Islet precursor cell (in vitro differentiated cells): ENCODE data around the gene NEDD4.
"Not testable (repeated sequence)": the region's sequence is repeated elsewhere in the genome, so short reads cannot be mapped to it uniquely, and the experiment has no call there.

Source experiments
- DNase-seq: peaks from one replicate; pipeline ENCODE4 v3.0.0-alpha.2; 2018

The NEDD4 gene

DNA sequence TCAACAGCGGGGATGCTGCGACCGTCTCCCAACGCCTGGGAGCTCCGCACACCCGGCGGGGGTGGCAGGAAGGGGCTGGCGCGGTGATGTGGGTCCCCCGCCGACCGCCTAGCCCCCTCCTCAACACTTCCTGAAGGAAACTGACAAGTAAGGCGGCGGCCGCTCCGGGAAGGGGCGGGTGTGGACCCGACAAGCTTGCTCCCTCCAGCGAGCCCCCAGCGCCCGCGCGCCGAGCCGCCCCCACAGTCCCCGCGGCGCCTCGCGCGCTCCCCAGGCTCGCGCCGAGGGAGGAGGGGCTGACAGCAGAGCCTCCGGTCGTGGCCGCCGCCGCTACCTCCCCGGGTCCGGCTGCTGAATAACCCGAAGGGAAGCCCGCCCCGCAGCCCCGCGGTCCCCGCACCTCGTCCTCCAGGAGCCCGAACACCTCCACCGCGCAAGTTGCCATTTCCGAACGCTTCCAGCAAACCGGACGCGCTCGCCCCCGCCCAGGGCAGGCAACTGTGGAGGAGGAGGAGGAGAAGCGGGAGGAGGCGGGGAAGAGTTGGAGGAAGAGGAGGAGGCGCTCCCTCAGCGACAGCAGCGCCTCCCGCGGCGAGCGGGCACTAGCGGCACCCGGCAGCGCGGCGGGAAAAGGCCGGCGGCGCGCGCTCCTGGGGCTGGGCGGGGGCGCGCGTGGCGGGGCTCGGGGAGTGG lies at the start of gene NEDD4:
Gene NEDD4 (minus strand): TSS at position 502 of the 693 bp plus-strand sequence. CDS start 57 bp downstream, at position 445.
- peak; percentile 95 for DNase-seq

DNA sequence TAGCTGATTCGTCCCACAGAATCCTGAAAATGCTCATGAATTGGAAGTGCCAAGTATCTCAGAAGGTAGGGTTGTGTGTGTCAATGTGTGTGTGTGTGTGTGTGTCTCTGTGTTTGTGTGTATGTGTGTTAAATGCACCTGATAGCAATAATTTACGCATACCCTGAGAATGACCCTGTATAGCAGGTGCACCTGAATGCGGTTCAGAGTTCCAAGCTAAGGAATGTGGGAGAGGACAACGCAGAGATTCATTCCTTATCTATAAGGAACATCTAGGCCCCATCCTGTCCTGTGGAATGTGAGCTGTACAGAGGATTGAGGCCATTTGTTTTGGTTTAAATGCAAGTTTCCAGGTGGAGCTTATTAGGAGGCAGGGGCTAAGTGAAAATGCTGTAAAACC lies 49.1 kb upstream of the NEDD4 start:
- DNase-seq: peak; percentile 86

DNA sequence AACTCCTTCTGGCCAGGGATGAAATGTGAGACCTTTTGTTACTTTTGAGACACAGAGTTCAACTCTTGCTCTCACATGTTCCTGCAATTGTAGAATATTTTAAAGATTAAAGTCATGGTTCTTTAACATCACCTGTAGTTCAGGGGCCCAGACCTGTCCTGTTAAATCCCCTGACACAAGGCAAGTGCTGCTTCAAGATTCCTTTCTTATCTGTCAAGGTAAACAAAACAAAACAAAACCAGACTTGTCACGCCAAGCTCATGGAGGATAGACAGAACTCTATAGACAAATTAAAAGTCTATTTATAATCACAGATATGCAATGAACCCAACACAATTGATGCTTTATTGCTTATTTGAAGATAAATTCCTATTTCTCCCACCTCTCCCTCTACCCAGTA lies 48.6 kb upstream of the NEDD4 start:
- no peak for DNase-seq

DNA sequence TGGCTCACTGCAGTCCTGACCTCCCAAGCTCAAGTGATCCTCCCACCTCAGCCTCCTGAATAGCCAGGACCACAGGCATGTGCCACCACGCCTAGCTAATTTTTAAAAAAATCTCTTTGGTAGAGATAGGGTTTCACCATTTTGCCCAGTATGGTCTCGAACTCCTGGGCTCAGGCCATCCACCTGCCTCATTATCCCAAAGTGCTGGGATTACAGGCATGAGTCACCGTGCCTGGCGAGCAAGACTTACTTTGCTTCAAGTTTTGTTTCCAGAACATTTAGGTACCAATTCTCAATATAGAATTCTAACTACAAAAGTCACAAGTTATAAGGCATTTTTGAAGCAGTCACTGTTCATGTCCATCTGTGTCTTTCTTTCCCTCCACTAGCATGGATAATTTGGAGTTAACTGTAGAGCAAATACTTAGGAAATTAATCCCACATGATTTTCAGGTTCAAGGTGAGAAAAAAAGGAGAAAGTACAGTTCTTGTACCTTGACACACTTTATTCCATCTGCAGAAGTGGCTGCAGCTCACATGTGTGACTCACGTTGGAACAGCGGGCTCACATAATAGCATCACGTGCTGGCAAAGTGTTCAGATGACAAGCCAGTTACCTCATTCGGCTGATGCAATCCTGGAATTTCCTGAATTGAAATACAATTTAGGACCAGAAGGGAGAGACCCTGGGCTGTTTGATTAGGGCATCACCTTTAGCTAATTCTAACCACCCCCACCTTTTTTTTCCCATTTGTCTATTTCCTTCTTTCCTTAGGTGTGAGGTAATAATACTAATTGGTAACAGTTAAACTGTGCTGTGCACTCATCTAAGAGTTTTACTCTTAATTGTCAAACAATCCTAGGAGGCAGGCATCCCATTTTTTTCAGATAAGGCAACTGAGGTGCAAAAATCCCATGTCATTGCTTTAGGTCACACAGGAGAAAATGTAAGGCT lies 46.9 kb upstream of the NEDD4 start:
- DNase-seq: peak; percentile 95

DNA sequence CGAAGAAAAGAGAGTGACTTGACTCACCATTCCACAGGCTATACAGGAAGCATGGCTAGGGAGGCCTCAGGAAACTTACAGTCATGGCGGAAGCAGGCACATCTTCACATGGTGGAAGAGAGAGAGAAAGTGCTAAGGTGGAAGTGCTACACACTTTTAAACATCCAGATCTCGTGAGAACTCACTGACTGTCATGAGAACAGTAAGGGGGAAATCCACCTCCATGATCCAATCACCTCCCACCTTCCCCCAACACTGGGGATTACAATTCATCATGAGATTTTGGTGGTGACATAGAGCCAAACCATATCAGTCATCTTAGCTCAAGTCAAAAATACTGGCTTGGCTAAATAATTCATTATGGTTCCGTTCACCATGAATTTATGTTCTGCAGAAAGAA lies 45.3 kb upstream of the NEDD4 start:
- no peak for DNase-seq

DNA sequence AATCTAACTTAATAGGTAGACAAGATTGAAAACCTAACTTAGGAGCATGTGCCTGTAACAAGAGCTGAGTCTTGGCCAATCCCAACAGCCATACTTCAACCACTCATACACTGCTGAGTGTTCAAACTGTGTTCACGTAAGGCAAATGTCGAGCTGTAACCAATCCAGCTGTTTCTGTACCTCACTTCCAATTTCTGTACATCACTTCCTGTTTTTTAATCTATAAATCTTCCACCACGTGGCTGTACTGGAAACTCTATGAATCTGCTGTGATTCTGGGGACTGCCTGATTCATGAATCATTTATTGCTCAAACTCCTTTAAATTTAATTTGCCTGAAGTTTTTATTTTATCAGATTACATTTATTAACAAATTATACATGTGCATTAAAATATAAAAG lies 44.6 kb upstream of the NEDD4 start:
- no peak for DNase-seq

DNA sequence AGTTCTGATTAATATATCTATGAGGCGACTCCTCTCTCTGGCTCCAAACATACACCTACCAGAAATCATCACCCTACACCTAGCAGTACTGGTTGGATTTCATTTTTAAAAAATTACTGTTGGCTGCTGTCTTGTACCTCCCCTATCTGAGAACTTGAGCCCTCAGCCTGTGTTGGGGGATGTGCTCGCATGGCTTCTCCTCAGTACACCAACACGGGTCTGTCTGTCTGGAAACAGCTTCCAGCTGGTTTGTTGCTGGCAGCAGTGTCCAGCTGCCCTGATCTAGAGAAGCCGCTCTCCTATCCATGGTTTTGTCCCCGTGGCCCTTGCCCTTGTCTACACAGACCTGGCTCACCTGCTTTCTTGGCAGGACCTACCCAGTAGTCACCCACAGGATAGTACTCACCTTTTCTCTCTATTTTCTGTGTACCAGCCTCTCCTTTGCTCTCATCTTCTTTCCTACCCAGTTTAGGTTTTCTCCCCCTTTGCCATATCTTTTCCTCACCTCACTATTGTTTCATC lies 43.2 kb upstream of the NEDD4 start:
- no peak for DNase-seq

DNA sequence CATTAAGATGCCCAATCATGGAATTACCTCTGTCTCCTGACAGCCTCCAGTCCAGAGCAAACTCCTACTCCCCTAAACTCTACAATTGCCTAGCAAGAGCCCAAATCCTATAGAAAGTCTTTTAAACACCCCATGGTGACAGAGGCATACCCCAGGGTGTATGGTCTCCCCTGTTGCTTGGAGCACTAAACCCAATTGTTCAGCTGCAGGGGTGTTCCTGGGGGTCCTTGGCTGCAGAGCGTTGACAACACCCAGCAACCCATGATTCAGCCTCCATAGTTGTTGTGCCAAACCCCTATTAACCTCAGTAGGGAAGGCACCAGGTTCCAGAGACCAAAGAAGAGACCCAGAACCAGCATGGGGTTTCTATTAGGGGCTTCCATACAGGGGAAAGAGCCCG lies 41.8 kb upstream of the NEDD4 start:
- no peak for DNase-seq

DNA sequence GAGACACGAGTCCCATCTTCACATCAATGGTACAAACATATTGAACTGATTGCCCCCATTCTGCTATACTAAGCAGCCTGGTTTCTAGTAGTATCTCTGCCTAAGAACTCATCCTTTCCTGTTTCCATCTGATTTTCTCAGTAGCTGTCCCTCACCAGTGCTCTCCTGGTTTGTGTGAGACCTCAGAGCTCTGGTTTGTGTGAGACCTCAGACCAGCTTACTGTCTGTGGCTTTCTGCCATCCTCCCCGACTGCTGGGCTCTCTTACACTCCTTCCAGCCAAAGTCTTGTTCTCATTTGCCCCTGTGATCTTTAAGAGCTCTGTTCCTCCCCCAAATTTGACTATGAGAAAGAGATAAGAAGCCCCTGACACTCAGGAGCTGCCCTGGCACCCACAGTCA lies 41.1 kb upstream of the NEDD4 start:
- DNase-seq: no peak

DNA sequence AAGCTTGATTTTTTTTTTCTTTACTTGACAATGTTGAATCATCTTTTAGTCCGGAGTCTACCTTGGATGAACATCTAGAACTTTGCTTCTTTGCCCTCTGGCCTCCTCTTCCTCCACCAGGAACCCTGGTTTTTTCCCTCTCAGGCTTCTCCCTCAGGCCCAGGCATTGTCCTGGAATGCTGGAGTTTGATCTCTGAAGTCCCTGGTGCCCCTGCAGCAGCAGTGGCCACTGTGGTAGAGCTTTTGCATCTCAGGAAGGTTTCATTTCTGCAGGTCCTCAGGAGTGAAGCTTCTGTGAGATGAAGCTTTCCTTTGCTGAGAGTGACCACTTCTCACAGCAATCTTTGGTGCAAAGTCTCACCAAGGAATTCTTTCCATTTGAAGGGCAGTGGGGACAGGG lies 39.0 kb upstream of the NEDD4 start:
- DNase-seq: no peak

DNA sequence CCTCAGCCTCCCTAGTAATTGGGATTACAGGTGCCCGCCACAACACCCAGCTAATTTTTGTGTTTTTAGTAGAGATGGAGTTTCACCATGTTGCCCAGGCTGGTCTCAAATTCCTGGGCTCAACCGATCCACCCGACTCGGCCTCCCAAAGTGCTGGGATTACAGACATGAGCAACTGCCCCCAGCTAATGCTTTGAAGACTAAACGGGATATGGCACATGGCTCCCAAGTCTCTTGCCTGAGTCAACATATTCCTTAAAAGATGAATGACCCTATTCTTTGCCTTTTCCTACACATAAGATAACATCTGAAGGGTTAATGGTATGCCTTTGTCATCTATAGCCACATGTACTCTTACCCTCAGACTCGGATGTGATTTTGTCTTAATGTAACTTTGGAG lies 38.4 kb upstream of the NEDD4 start:
- no peak for DNase-seq

DNA sequence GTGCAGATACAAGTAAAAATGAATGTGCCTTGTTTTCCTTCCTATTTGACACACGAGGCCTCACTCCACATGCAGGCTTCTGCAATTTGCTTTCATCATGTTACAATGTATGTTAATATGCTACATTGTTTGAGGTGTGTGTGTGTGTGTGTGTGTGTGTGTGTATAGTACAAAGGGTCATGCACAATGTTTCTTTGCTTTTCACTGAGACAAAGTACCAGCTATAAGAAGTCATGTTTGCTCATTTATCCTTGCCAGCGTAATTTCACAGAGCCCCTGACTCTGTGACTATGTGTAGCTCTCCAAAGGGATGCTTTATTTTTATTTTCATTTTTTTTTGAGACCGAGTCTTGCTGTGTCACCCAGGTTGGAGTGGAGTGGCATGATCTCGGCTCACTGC lies 38.0 kb upstream of the NEDD4 start:
- no peak for DNase-seq

DNA sequence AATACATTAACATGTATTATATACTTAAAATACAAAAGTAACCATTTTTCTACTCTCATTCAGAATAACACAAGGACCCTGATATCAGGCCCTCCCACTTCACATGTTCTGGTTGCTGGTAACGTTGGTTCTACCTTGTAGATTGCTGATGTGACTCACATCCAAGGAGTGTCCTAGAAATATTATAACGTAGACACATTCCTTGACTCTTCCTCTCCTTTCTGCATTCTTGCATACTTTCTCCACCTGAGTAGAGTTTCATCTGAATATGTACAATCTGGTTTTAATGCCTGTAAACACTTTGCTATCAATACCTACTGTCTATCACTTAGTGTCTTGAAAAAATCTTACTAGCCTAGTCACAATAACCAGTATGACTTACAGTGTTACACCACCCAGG lies 35.0 kb upstream of the NEDD4 start:
- no peak for DNase-seq

DNA sequence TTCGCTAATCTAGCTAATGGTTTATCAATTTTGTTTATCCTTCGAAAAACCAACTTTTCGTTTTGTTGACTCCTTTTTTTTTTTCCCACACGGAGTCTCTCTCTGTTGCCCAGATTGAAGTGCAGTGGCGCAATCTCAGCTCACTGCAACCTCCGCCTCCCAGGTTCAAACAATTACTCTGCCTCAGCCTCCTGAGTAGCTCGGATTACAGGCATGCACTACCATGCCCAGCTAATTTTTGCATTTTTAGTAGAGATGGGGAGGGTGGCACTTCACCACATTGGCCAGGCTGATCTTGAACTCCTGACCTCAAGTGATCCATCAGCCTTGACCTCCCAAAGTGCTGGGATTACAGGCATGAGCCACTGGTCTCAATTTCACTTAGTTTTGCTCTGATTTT lies 29.7 kb upstream of the NEDD4 start:
- DNase-seq: not testable (repeated sequence)

DNA sequence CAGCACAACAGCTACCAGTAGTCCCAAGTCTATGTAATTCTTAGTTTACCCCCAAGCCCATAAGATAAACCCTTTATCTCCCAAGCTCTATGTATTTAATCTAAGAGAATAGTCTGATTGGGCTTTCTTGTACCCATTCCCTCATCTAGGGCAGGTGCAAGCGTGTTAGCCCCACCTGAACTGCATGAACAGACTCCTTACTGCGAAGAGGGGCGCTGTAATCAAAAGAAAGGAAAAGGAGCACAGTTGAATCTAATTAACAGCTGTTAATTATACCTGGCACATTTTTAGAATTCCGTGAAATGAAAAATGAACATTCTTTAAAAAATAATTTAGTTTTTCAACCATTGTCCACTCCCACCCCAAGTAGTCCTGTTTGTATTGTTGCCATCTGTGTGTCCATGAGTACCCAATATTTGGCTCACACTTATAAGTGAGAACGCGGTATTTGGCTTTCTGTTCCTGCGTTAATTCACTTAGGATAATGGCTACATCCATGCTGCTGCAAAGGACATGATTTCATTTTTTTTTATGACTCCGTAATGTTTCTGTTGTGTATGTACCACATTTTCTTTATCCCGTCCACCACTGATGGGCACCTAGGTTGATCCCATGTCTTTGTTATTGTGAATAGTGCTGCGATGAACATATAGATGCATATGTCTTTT lies 26.5 kb upstream of the NEDD4 start:
- DNase-seq: no peak

DNA sequence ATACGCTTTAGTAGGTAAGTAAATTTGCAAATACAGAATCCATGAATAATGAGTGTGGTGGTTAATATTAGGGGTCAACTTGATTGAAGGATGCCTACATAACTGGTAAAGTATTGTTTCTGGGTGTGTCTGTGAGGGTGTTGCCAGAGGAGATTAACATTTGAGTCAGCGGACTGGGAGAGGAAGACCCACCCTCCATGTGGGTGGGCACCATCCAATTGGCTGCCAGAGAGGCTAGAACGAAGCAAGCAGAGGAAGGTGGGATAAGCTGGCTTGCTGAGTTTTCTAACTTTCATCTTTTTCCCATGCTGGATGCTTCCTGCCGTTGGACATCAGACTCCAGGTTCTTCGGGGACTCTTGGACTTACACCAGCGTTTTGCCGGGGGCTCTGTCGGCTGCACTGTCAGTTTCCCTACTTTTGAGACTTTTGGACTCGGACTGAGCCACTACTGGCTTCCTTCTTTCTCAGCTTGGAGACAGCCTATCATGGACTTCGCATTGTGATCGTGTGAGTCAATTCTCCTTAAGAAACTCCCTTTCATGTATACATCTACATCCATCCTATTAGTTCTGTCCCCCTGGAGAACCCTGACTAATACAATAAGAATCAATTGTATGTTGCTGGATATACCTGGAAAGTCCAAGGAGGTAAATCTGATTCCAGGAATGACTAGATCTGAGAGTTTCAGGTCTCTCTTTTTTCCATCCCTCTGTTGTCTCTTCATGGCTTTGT lies 25.8 kb upstream of the NEDD4 start:
- no peak for DNase-seq

DNA sequence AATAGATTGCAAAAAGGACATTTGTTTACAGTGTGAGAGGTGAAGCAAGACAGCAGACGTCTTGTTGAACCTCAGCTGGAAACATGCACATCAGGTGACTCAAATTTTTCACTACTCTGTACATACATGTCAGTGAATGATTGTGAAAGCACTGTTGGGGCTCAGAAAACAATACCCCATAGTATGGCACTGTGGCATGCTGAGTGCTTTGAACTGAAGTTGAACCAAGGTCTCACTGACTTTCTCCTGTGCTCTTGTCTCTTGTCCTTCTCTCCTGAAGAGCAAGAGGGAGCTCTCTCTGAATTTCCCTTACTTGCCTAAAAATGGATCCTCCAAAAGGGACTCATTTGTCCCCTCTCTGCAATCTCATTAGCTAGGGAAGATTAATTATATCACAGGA lies 24.5 kb upstream of the NEDD4 start:
- no peak for DNase-seq

DNA sequence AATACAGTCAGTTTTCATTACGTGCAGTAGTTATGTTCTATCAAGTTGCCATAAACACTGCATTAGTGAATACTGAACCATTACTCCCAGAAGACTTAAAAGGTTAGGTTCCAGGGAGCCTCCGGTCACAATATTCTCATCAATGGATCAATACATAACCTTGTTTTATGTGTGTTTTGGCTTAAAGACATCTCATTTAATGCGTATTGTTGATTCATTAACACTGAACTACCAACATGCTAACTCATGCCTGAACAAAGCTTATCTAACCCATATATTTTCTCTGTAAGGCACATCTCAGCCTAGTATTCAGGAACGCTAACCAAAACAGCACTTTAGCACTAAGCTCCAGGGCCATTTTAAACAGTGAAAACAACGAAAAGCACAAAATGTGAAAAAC lies 24.1 kb upstream of the NEDD4 start:
- DNase-seq: no peak

DNA sequence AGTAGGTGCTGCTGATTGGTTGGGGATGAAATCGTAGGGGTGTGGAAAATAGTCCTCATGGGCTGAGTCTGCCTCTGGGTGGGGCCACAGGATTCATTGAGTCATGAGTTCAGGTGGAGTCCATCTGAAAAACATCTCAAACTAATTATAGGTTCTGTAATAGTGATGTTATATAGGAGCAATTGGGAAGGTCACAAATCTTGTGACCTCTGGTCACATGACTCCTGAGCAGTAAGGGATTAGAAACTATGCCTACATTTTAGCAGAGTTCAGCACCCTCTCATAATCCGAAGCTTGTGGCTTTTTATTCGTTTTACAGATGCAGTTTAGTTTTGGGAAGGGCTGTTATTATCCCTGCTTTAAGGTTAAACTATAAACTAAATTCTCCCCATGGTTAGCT lies 22.9 kb upstream of the NEDD4 start:
- no peak for DNase-seq

DNA sequence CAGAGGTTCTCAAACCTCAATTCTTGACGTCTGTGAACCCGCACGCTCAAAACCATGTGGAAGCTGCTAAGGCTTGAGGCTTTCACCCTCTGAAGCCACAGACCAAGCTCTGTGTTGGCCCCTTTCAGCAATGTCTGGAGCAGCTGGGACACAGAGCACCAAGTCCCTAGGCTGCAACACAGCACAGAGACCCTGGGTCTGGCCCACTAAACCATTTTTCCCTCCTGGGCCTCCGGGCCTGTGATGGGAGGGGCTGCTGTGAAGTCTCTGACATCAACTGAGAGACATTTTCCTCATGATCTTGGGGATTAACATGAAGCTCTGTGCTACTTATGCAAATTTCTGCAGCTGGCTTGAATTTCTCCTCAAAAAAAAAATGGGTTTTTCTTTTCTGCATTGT lies 21.3 kb upstream of the NEDD4 start:
- DNase-seq: no peak

DNA sequence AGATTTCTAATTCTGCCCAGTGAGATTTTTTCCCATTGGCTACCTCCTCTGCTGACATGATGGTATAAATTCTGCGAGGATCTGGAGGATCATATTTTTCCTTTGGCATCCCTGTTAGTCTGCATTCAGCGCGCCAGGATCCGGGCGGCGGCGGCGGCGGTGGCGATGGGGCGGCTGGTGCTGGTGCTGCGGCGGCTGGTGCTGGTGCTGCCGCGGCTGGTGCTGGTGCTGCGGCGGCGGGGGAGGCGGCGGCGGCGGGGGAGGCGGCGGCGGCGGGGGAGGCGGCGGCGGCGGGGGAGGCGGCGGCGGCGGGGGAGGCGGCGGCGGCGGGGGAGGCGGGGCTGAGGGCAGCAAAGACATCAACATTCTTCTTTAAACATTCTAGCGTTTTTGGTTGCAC lies 13.6 kb upstream of the NEDD4 start:
- peak; percentile 64 for DNase-seq

DNA sequence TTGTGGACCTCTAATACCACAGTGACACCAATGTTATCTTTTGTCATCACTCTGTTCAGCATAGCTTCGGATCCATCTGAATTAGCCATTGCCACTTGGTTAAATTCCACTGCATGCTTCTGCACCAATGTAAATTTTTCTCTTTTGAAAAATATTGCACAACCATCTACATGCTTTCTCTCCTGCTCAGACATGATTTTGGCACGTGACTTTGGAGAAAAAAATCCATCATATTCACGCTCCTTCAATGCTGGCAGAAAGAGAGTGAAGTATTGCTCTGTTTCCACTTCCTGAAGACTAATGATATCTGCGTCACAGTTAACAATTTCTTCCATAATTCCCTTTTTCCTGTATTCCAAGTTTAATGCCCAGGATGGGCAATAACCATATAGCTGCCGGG lies 13.0 kb upstream of the NEDD4 start:
- DNase-seq: not testable (repeated sequence)

DNA sequence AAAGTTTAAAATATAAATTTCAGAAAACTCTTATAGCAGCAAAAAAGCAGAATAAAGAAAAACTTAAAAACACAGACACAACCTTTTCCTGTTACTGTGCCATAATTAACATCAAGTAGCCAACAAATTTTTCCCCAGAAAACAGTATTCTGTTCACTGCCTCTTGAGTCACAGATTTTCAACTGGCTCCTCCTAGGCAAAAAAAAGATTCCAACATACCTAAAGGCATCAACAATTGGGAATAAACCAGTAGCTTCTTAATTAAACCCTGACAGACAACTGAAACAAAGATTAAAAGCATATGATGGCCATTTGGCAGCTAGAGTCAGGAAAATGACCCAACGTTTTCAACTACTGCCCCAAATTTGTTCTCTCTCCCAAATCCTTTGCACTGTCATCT lies 10.9 kb upstream of the NEDD4 start:
- not testable (repeated sequence) for DNase-seq
